ENCODE data around the gene SBF1. TPM values are rescaled to one million over a fixed set of nuclear protein-coding genes. Genes with fewer than 3 reads are reported as not detected.

Gene SBF1
- polyA plus RNA-seq, 1 of the 3 experiments (the other 2 are of a cell fraction) = 29.1 TPM

GRCh38 chr22:50508897-50509296 lies 34.1 kb upstream of the SBF1 start:
- H3K27me3 ChIP-seq (ENCODE audit: insufficient read depth) = no peaks in the 10 kb centered on the region
- WGBS (ENCODE audit: low lambda C conversion rate) = 3% methylated on average over 3 of the region's 3 CpGs
- H3K4me2 ChIP-seq = peak overlapping the region; percentile 96
- H3K9ac ChIP-seq = peak overlapping the region; percentile 77
- peak overlapping the region; percentile 79 to 85 for H3K4me3 ChIP-seq (ENCODE audit: low read depth in 2 of 2, low read length in 1 of 2)
- peaks cover 6% of the 10 kb centered on the region for H3F3A ChIP-seq (replicated peaks; ENCODE audit: insufficient read depth)
- H3K9me2 ChIP-seq = no peaks in the 10 kb centered on the region
- peak overlapping the region; percentile 66; the same call in 1 of the 2 replicates for H2AFZ ChIP-seq (ENCODE audit: low read depth)
- peaks cover 81% of the 10 kb centered on the region for H3K79me2 ChIP-seq (ENCODE audit: insufficient read depth)
- peak overlapping the region; percentile 69 to 83; a peak in 3 of 4 replicates for H3K27ac ChIP-seq (ENCODE audit: low read depth in 2 of 2, low read length in 1 of 2)
- no peak for DNase-seq
- ChIA-PET POLR2A (interaction anchor here (2.0 kb wide), 1 partner anchor 17 kb away, joined by 11 read pairs; the partner anchor contains the start of gene SCO2), CTCF (interaction anchor here (2.6 to 3.1 kb wide), 3 partner anchors 11 to 54 kb away, joined by 12 to 20 read pairs (median 14); partner anchors contain the start of genes SCO2 and SYCE3)
- 0 out of 2 replicates have a peak, but pooled peaks cover 4% of the 10 kb centered on the region for H4K20me1 ChIP-seq (ENCODE audit: insufficient read depth)
- H3K36me3 ChIP-seq (replicated peaks in 1 of 2; ENCODE audit: control insufficient read depth in 1 of 2, insufficient read depth in 2 of 2, low read length in 1 of 2) = peaks cover 0 to 7% of the 10 kb centered on the region in 2 experiments
- H3K4me1 ChIP-seq (ENCODE audit: control insufficient read depth in 1 of 2, insufficient read depth in 2 of 2, low read depth in 1 of 2, low read length in 1 of 2) = peaks cover 7 to 14% of the 10 kb centered on the region in 2 experiments; a peak in 3 of 4 replicates
- no peaks in the 10 kb centered on the region for H3K9me3 ChIP-seq
- no peak for TF ChIP-seq EP300 (IDR thresholded peaks at IDR 0.05; ENCODE audit: borderline replicate concordance in 1 of 2, low read depth in 1 of 2, low read length in 1 of 2)
- no peak for TF ChIP-seq RAD21 (IDR thresholded peaks at IDR 0.05; ENCODE audit: low read length)
- TF ChIP-seq, protein P1, sequence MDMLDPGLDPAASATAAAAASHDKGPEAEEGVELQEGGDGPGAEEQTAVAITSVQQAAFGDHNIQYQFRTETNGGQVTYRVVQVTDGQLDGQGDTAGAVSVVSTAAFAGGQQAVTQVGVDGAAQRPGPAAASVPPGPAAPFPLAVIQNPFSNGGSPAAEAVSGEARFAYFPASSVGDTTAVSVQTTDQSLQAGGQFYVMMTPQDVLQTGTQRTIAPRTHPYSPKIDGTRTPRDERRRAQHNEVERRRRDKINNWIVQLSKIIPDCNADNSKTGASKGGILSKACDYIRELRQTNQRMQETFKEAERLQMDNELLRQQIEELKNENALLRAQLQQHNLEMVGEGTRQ (IDR thresholded peaks at IDR 0.05; ENCODE audit: borderline replicate concordance, low read depth, low read length) = no peak
- TF ChIP-seq FOXM1 (IDR thresholded peaks at IDR 0.05; ENCODE audit: low read depth) = no peak

GRCh38 chr22:50507991-50508884 lies 33.4 kb upstream of the SBF1 start, which contains the start of gene NCAPH2:
Gene NCAPH2 (plus strand): TSS chr22:50508224. CDS start chr22:50508338, 114 bp downstream.
- Histone ChIP-seq H3K9ac (peak within 1 kb of the TSS; percentile 96), H3K4me3 (ENCODE audit: low read depth in 2 of 2, low read length in 1 of 2) (peak within 1 kb of the TSS; percentile 81 to 85), H4K20me1 (ENCODE audit: insufficient read depth) (0 out of 2 replicates have a peak, but pooled peaks cover 4% of the 10 kb centered on the region), H3F3A (replicated peaks; ENCODE audit: insufficient read depth) (peaks cover 6% of the 10 kb centered on the region), H3K9me3 (no peaks in the 10 kb centered on the region), H3K27ac (ENCODE audit: low read depth in 2 of 2, low read length in 1 of 2) (peak within 1 kb of the TSS; percentile 75 to 83), H2AFZ (ENCODE audit: low read depth) (peak within 1 kb of the TSS; percentile 79), H3K4me1 (ENCODE audit: control insufficient read depth in 1 of 2, insufficient read depth in 2 of 2, low read depth in 1 of 2, low read length in 1 of 2) (peaks cover 7 to 14% of the 10 kb centered on the region in 2 experiments; a peak in 3 of 4 replicates), H3K9me2 (no peaks in the 10 kb centered on the region), H3K27me3 (ENCODE audit: insufficient read depth) (no peaks in the 10 kb centered on the region), H3K4me2 (peak within 1 kb of the TSS; percentile 96), H3K79me2 (ENCODE audit: insufficient read depth) (peaks cover 74% of the 10 kb centered on the region), H3K36me3 (replicated peaks in 1 of 2; ENCODE audit: control insufficient read depth in 1 of 2, insufficient read depth in 2 of 2, low read length in 1 of 2) (peaks cover 0 to 8% of the 10 kb centered on the region in 2 experiments)
- ChIA-PET POLR2A (interaction anchor here (0.5 to 2.0 kb wide), 5 partner anchors 11 to 265 kb away, joined by 3 to 11 read pairs (median 4); partner anchors contain the start of gene SCO2), CTCF (interaction anchor here (0.8 to 3.1 kb wide), 5 partner anchors 11 to 55 kb away, joined by 3 to 20 read pairs (median 12); partner anchors contain the start of genes SCO2 and SYCE3)
- under 1% methylated on average over 17 of the region's 76 CpGs for WGBS (ENCODE audit: low lambda C conversion rate)
- peak; percentile 100 for DNase-seq
- TF ChIP-seq POLR2AphosphoS5 (IDR thresholded peaks at IDR 0.05; ENCODE audit: low read depth, low read length) (peak; percentile 74; the same call in 1 of the 2 replicates), RXRA (IDR thresholded peaks at IDR 0.05; ENCODE audit: borderline replicate concordance, low read depth) (no peak), ELF1 (IDR thresholded peaks at IDR 0.05) (peak; percentile 66), GATA2 (CRISPR knock-in tag; IDR thresholded peaks at IDR 0.05) (no peak), JUND (IDR thresholded peaks at IDR 0.05) (no peak), MAX (IDR thresholded peaks at IDR 0.05; ENCODE audit: low read depth) (peak; percentile 83), FOXJ3 (CRISPR knock-in tag; IDR thresholded peaks at IDR 0.05) (no peak), EP300 (IDR thresholded peaks at IDR 0.05; ENCODE audit: borderline replicate concordance in 1 of 2, low read depth in 1 of 2, low read length in 1 of 2) (peak in 1 of 2 experiments; percentile 36; a peak in 1 of 4 replicates), RCOR1 (IDR thresholded peaks at IDR 0.05; ENCODE audit: low read length) (no peak), ZBTB33 (IDR thresholded peaks at IDR 0.05; ENCODE audit: borderline replicate concordance, low read depth) (0 out of 2 replicates have a peak, but pooled peaks have one; percentile 64), RFX5 (IDR thresholded peaks at IDR 0.05; ENCODE audit: low read length) (no peak), GABPA (IDR thresholded peaks at IDR 0.05; ENCODE audit: low read depth) (peak; percentile 85), SMC3 (IDR thresholded peaks at IDR 0.05; ENCODE audit: low read depth, low read length) (no peak), TAF1 (IDR thresholded peaks at IDR 0.05; ENCODE audit: borderline replicate concordance, low read depth, low read length) (peak; percentile 95), FOSL2 (IDR thresholded peaks at IDR 0.05; ENCODE audit: borderline replicate concordance, low read depth) (peak; percentile 26; the same call in 1 of the 2 replicates), MXI1 (IDR thresholded peaks at IDR 0.05; ENCODE audit: low read depth, low read length) (peak; percentile 73)
- TF ChIP-seq, protein P2, sequence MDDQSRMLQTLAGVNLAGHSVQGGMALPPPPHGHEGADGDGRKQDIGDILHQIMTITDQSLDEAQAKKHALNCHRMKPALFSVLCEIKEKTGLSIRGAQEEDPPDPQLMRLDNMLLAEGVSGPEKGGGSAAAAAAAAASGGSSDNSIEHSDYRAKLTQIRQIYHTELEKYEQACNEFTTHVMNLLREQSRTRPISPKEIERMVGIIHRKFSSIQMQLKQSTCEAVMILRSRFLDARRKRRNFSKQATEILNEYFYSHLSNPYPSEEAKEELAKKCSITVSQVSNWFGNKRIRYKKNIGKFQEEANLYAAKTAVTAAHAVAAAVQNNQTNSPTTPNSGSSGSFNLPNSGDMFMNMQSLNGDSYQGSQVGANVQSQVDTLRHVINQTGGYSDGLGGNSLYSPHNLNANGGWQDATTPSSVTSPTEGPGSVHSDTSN (IDR thresholded peaks at IDR 0.05) = peak; percentile 23; the same call in 1 of the 2 replicates

Data from SK-N-SH (cell line).